GM23338 (cell line): ENCODE results near the gene TLR5. TPM values are rescaled to one million over a fixed set of nuclear protein-coding genes. Genes with fewer than 3 reads are reported as not detected.

ENCODE experiments used
- ATAC-seq: fragments of 200-7000 bp; cut with Tn5 transposase; 3 replicates; pipeline ENCODE4 v1.9.1; 2020
- DNase-seq: peaks from one replicate; pipeline ENCODE4 v3.0.0-alpha.2; 2015; ENCODE audit warnings: low spot score
- H2AFZ ChIP-seq: fragments of 200-600 bp; sonication (generic); 2 replicates; pipeline ENCODE4 v1.8.0; 2016; ENCODE audit warnings: antibody characterized with exemption, mild to moderate bottlenecking, moderate library complexity
- H3F3A ChIP-seq: fragments of 200-600 bp; sonication (generic); replicated peaks from 2 replicates; pipeline ENCODE4 v1.8.0; 2017; ENCODE audit warnings: antibody characterized with exemption, mixed run types, low read depth
- H3K27ac ChIP-seq: fragments of 200-600 bp; sonication (generic); 2 replicates; pipeline ENCODE4 v1.6.1; 2016; ENCODE audit warnings: low read depth
- H3K27me3 ChIP-seq: fragments of 200-600 bp; sonication (generic); 2 replicates; pipeline ENCODE4 v1.8.0; 2016; ENCODE audit warnings: mild to moderate bottlenecking, mixed run types, moderate library complexity; ENCODE audit not compliant: insufficient read depth
- H3K36me3 ChIP-seq: fragments of 200-600 bp; sonication (generic); 2 replicates; pipeline ENCODE4 v1.8.0; 2016; ENCODE audit warnings: mild to moderate bottlenecking; ENCODE audit not compliant: insufficient read depth
- H3K4me1 ChIP-seq: fragments of 200-600 bp; sonication (generic); 2 replicates; pipeline ENCODE4 v1.8.0; 2016; ENCODE audit warnings: mild to moderate bottlenecking, moderate library complexity; ENCODE audit not compliant: insufficient read depth
- H3K4me2 ChIP-seq: fragments of 200-600 bp; sonication (generic); 2 replicates; pipeline ENCODE4 v1.7.1; 2017; ENCODE audit warnings: mixed run types
- H3K4me3 ChIP-seq: fragments of 200-600 bp; sonication (generic); 2 replicates; pipeline ENCODE4 v1.6.1; 2016; ENCODE audit warnings: mixed run types
- H3K79me2 ChIP-seq: fragments of 200-600 bp; sonication (generic); replicated peaks from 2 replicates; pipeline ENCODE4 v1.8.0; 2017; ENCODE audit warnings: mild to moderate bottlenecking; ENCODE audit not compliant: insufficient read depth
- H3K9me2 ChIP-seq: fragments of 200-600 bp; sonication (generic); 2 replicates; pipeline ENCODE4 v1.8.0; 2017; ENCODE audit not compliant: insufficient read depth
- H4K20me1 ChIP-seq: fragments of 200-600 bp; sonication (generic); replicated peaks from 2 replicates; pipeline ENCODE4 v1.8.0; 2017; ENCODE audit warnings: mild to moderate bottlenecking; ENCODE audit not compliant: insufficient read depth
- H3K27ac Mint-ChIP-seq: 2 replicates; pipeline ENCODE4 v1.8.0; 2020; ENCODE audit warnings: inconsistent platforms, mild to moderate bottlenecking, moderate library complexity, mixed read lengths
- H3K27me3 Mint-ChIP-seq: 3 replicates; pipeline ENCODE4 v1.8.0; 2022; ENCODE audit warnings: low read depth, mild to moderate bottlenecking, moderate library complexity, mixed read lengths, inconsistent platforms; ENCODE audit not compliant: insufficient read depth, poor library complexity
- H3K36me3 Mint-ChIP-seq: 3 replicates; pipeline ENCODE4 v1.8.0; 2021; ENCODE audit warnings: low read depth, mild to moderate bottlenecking, inconsistent platforms, moderate library complexity, mixed read lengths
- H3K4me1 Mint-ChIP-seq: 3 replicates; pipeline ENCODE4 v1.8.0; 2020; ENCODE audit warnings: mild to moderate bottlenecking, inconsistent platforms, mixed read lengths
- H3K4me3 Mint-ChIP-seq: 3 replicates; pipeline ENCODE4 v1.8.0; 2021; ENCODE audit warnings: moderate library complexity, mild to moderate bottlenecking, inconsistent platforms, mixed read lengths
- H3K9me3 Mint-ChIP-seq: 3 replicates; pipeline ENCODE4 v1.8.0; 2020; ENCODE audit warnings: moderate library complexity, mild to moderate bottlenecking, inconsistent platforms, mixed read lengths
- CREB1 ChIP-seq: fragments of 250-450 bp; sonication (Bioruptor Pico); IDR thresholded peaks from 2 replicates; pipeline ENCODE4 v1.5.0; 2020; ENCODE audit warnings: low read depth, mild to moderate bottlenecking, moderate library complexity
- CTCF ChIP-seq, 2 experiments: fragments of 200-600 bp in 1 of 2; sonication (generic) in 1 of 2; conservative IDR thresholded peaks; 2 replicates each; pipeline versions ENCODE4 v1.5.1 to v1.6.1; 2016 to 2017; ENCODE audit warnings: antibody characterized with exemption in 2 of 2, low read depth in 2 of 2, mild to moderate bottlenecking in 2 of 2, moderate library complexity in 1 of 2
- EZH2phosphoT487 ChIP-seq: fragments of 200-600 bp; sonication (generic); IDR thresholded peaks from one replicate; pipeline ENCODE4 v1.8.1; 2018; ENCODE audit warnings: antibody characterized with exemption; ENCODE audit not compliant: unreplicated experiment
- NANOG ChIP-seq: IDR thresholded peaks from 2 replicates; pipeline ENCODE4 v1.6.1; 2016; ENCODE audit warnings: antibody characterized with exemption, borderline replicate concordance
- ZNF114 ChIP-seq: fragments of 250-450 bp; sonication (Bioruptor Pico); IDR thresholded peaks from 2 replicates; pipeline ENCODE4 v1.5.0; 2020; ENCODE audit warnings: mild to moderate bottlenecking, moderate library complexity
- polyA plus RNA-seq: library from polyadenylated mRNA; unstranded; fragments of >200 nt; fragmentation: Nextera tagmentation; extraction: Ambion mirVana; gene quantifications from 2 replicates; pipeline ENCODE4 v1.2.1, GENCODE V29; 2016
- total RNA-seq: library from RNA; depleted of rRNA; stranded (reverse); fragments of >200 nt; shearing (Covaris generic); gene quantifications from 2 replicates; pipeline ENCODE4 v1.2.3, GENCODE V29; 2014
- TF ChIP-seq, protein P1 (sequence below): IDR thresholded peaks from one replicate; pipeline ENCODE4 v1.6.1; 2018; ENCODE audit warnings: antibody characterized with exemption; ENCODE audit not compliant: unreplicated experiment

TLR5 gene
- total and polyA plus RNA-seq, 2 experiments from 2014 or later = 0.10 to 0.39 TPM

DNA sequence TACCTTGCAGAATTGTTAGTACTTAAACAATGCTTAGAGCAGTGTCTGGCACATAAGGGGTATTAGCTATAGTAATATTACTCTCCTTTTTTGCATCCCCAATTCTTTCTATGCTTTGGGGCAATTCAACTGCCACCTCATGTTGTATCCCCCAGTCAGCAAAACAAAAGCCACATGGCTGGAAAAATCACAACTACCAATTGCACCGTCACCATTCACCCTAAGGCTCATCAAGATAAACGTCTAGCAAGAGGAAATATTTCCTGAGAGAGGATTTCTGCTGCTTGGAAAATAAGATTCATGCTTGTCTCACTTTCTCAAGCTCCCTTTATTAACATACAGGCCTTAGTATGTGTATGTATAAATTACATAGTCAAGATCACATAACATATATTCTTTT, 12.1 kb upstream of the TLR5 start:
- no peak overlapping the region for H3K4me3 ChIP-seq
- no peaks in the 10 kb centered on the region for H3K4me1 ChIP-seq
- no peak overlapping the region for H3K4me2 ChIP-seq
- no peak overlapping the region for H3K27ac ChIP-seq
- Mint-ChIP-seq H3K27ac (no peak overlapping the region), H3K4me3 (no peak overlapping the region), H3K27me3 (peaks cover 6% of the 10 kb centered on the region), H3K4me1 (no peaks in the 10 kb centered on the region), H3K36me3 (no peaks in the 10 kb centered on the region), H3K9me3 (no peaks in the 10 kb centered on the region)
- ATAC-seq = no peak
- no peak for TF ChIP-seq CREB1 (CRISPR knock-in tag)
- no peak for TF ChIP-seq NANOG
- TF ChIP-seq CTCF (conservative IDR thresholded peaks at IDR 0.05; ENCODE audit: low read depth in 2 of 2) = no peak
- no peak for TF ChIP-seq EZH2phosphoT487
- H3K36me3 ChIP-seq = no peaks in the 10 kb centered on the region
- no peak for DNase-seq
- no peaks in the 10 kb centered on the region for H3F3A ChIP-seq
- no peaks in the 10 kb centered on the region for H3K27me3 ChIP-seq
- H2AFZ ChIP-seq = no peak overlapping the region
- peaks cover 9% of the 10 kb centered on the region; the same call in 1 of the 2 replicates for H3K9me2 ChIP-seq
- H4K20me1 ChIP-seq = no peaks in the 10 kb centered on the region
- H3K79me2 ChIP-seq = no peaks in the 10 kb centered on the region

DNA sequence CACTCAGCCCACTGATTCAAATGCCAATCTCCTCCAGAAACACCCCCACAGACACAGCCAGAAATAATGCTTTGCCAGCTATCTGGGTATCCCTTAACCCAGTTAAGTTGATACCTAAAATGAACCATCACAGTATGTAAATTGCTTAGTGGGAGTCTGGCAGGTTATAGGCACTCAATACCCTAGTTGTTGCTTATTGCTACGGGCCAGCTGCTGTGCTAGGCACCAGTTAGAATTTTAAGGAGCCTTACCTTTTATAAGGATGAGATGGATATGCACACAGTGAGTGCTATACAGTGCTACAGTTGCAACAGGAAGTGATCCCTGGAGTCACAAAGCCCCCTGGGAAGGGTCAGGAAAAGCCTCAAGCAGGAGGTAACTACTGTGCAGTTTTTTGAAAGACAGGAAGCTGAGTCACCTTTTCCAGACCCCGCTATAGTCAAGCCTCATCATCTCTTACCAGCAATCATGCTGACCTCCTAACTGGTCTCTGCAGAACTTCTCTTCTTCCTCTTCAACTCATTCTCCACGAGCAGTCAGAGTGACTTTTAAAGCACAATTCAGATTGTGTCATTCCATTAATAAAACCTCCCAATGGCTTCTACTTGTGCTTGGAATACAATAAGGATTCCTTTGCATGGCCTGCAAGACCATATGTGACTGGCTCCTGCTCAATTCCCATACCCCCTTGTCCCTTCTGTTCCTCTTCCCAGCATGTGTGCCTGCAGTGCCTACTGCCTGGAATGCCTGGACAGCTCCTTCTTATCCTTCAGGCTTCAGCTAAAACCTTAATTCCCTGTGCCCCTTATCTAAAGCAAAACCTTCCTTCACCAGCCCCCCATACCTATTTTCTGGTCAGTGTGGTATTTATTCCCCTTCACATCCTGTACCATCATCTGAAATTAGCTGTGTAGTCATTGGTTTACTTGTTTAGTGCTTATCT, 10.4 kb upstream of the TLR5 start:
- DNase-seq = no peak
- H3K36me3 ChIP-seq = no peaks in the 10 kb centered on the region
- H4K20me1 ChIP-seq = no peaks in the 10 kb centered on the region
- H3F3A ChIP-seq = no peaks in the 10 kb centered on the region
- H3K4me1 ChIP-seq = no peaks in the 10 kb centered on the region
- ATAC-seq = no peak; the same call in 2 of the 3 replicates
- H3K4me3 Mint-ChIP-seq = no peak overlapping the region
- no peaks in the 10 kb centered on the region for H3K4me1 Mint-ChIP-seq
- no peaks in the 10 kb centered on the region for H3K36me3 Mint-ChIP-seq
- H3K27ac ChIP-seq = no peak overlapping the region
- H3K27me3 ChIP-seq = no peaks in the 10 kb centered on the region
- H3K4me2 ChIP-seq = no peak overlapping the region
- no peaks in the 10 kb centered on the region for H3K79me2 ChIP-seq
- no peaks in the 10 kb centered on the region for H3K9me3 Mint-ChIP-seq
- TF ChIP-seq, protein P1, sequence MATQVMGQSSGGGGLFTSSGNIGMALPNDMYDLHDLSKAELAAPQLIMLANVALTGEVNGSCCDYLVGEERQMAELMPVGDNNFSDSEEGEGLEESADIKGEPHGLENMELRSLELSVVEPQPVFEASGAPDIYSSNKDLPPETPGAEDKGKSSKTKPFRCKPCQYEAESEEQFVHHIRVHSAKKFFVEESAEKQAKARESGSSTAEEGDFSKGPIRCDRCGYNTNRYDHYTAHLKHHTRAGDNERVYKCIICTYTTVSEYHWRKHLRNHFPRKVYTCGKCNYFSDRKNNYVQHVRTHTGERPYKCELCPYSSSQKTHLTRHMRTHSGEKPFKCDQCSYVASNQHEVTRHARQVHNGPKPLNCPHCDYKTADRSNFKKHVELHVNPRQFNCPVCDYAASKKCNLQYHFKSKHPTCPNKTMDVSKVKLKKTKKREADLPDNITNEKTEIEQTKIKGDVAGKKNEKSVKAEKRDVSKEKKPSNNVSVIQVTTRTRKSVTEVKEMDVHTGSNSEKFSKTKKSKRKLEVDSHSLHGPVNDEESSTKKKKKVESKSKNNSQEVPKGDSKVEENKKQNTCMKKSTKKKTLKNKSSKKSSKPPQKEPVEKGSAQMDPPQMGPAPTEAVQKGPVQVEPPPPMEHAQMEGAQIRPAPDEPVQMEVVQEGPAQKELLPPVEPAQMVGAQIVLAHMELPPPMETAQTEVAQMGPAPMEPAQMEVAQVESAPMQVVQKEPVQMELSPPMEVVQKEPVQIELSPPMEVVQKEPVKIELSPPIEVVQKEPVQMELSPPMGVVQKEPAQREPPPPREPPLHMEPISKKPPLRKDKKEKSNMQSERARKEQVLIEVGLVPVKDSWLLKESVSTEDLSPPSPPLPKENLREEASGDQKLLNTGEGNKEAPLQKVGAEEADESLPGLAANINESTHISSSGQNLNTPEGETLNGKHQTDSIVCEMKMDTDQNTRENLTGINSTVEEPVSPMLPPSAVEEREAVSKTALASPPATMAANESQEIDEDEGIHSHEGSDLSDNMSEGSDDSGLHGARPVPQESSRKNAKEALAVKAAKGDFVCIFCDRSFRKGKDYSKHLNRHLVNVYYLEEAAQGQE = peak; percentile 44
- TF ChIP-seq ZNF114 (CRISPR knock-in tag) = no peak
- peaks cover 7% of the 10 kb centered on the region; the same call in 1 of the 2 replicates for H3K9me2 ChIP-seq
- H2AFZ ChIP-seq = peak overlapping the region; percentile 23; the same call in 1 of the 2 replicates
- H3K4me3 ChIP-seq = no peak overlapping the region
- no peak overlapping the region for H3K27ac Mint-ChIP-seq
- H3K27me3 Mint-ChIP-seq = peaks cover 6% of the 10 kb centered on the region
